H9 (cell line): ENCODE results near the gene COX6B2. TPM values are rescaled to one million over a fixed set of nuclear protein-coding genes. Genes with fewer than 3 reads are reported as not detected.
A peak's percentile ranks its signal among the peaks of the same experiment; 100 is the strongest.

ENCODE experiments used
- DNase-seq: peaks from one replicate; pipeline ENCODE4 v3.0.0-alpha.2; 2017
- H2AFZ ChIP-seq: one replicate; pipeline ENCODE4 v1.6.1; 2013; ENCODE audit warnings: mild to moderate bottlenecking, low read length, control low read depth, moderate library complexity
- H2AK5ac ChIP-seq: 2 replicates; pipeline ENCODE4 v1.6.1; 2013; ENCODE audit warnings: low read length, control low read depth, mixed read lengths; ENCODE audit not compliant: insufficient read length
- H2BK120ac ChIP-seq: one replicate; pipeline ENCODE4 v1.6.1; 2013; ENCODE audit warnings: low read depth, mild to moderate bottlenecking, low read length, control low read depth, inconsistent platforms; ENCODE audit not compliant: poor library complexity, severe bottlenecking
- H2BK12ac ChIP-seq: 2 replicates; pipeline ENCODE4 v1.6.1; 2013; ENCODE audit warnings: low read length, control low read depth, mixed read lengths, low read depth; ENCODE audit not compliant: insufficient read length
- H2BK15ac ChIP-seq: 2 replicates; pipeline ENCODE4 v1.6.1; 2013; ENCODE audit warnings: low read depth, low read length, control low read depth
- H2BK20ac ChIP-seq: one replicate; pipeline ENCODE4 v1.6.1; 2013; ENCODE audit warnings: low read depth, mild to moderate bottlenecking, low read length, control low read depth, inconsistent platforms; ENCODE audit not compliant: poor library complexity, severe bottlenecking
- H2BK5ac ChIP-seq: 2 replicates; pipeline ENCODE4 v1.6.1; 2013; ENCODE audit warnings: low read length, control low read depth, mixed read lengths; ENCODE audit not compliant: insufficient read length
- H3K14ac ChIP-seq: 2 replicates; pipeline ENCODE4 v1.6.1; 2013; ENCODE audit warnings: low read length, control low read depth; ENCODE audit not compliant: insufficient read depth
- H3K18ac ChIP-seq: 2 replicates; pipeline ENCODE4 v1.6.1; 2013; ENCODE audit warnings: low read depth, mild to moderate bottlenecking, mixed read lengths, low read length, control low read depth; ENCODE audit not compliant: insufficient read length
- H3K23ac ChIP-seq: 2 replicates; pipeline ENCODE4 v1.6.1; 2013; ENCODE audit warnings: low read length, control low read depth, mixed read lengths, low read depth; ENCODE audit not compliant: insufficient read length
- H3K23me2 ChIP-seq: 2 replicates; pipeline ENCODE4 v1.6.1; 2013; ENCODE audit warnings: low read depth, mild to moderate bottlenecking, mixed read lengths, low read length, control low read depth; ENCODE audit not compliant: insufficient read length, poor library complexity, severe bottlenecking
- H3K27ac ChIP-seq: 2 replicates; pipeline ENCODE4 v1.5.1; 2013; ENCODE audit warnings: low read length, control low read depth, mixed read lengths, low read depth; ENCODE audit not compliant: insufficient read length
- H3K27me3 ChIP-seq: 2 replicates; pipeline ENCODE4 v1.6.1; 2013; ENCODE audit warnings: low read length, control low read depth, inconsistent platforms; ENCODE audit not compliant: insufficient read depth
- H3K4ac ChIP-seq: 2 replicates; pipeline ENCODE4 v1.6.1; 2013; ENCODE audit warnings: low read depth, mild to moderate bottlenecking, control low read depth, inconsistent platforms, low read length, moderate library complexity
- H3K4me1 ChIP-seq: 2 replicates; pipeline ENCODE4 v1.6.1; 2013; ENCODE audit warnings: low read length, control low read depth, inconsistent platforms; ENCODE audit not compliant: insufficient read depth
- H3K4me2 ChIP-seq: 2 replicates; pipeline ENCODE4 v1.6.1; 2013; ENCODE audit warnings: low read length, control low read depth, mixed read lengths; ENCODE audit not compliant: insufficient read length, insufficient read depth
- H3K56ac ChIP-seq: 2 replicates; pipeline ENCODE4 v1.6.1; 2013; ENCODE audit warnings: low read depth, mild to moderate bottlenecking, mixed read lengths, low read length, control low read depth; ENCODE audit not compliant: insufficient read length
- H3K79me1 ChIP-seq: 2 replicates; pipeline ENCODE4 v1.6.1; 2013; ENCODE audit warnings: low read depth, mild to moderate bottlenecking, moderate library complexity, low read length, control low read depth, inconsistent platforms; ENCODE audit not compliant: insufficient read depth, poor library complexity, severe bottlenecking
- H3K79me2 ChIP-seq: 2 replicates; pipeline ENCODE4 v1.6.1; 2013; ENCODE audit warnings: low read length, control low read depth, inconsistent platforms; ENCODE audit not compliant: insufficient read depth
- H3K9ac ChIP-seq: 2 replicates; pipeline ENCODE4 v1.6.1; 2013; ENCODE audit warnings: low read length, control low read depth, mixed read lengths; ENCODE audit not compliant: insufficient read length; ENCODE audit errors: extremely low read depth
- H3K9me3 ChIP-seq: one replicate; pipeline ENCODE4 v1.6.1; 2013; ENCODE audit warnings: low read depth, low read length, inconsistent platforms; ENCODE audit not compliant: control insufficient read depth
- H3T11ph ChIP-seq: one replicate; pipeline ENCODE4 v1.6.1; 2013; ENCODE audit warnings: mild to moderate bottlenecking, low read length, control low read depth, inconsistent platforms
- H4K20me1 ChIP-seq: one replicate; pipeline ENCODE4 v1.6.1; 2013; ENCODE audit not compliant: control insufficient read depth, insufficient read length, insufficient read depth
- H4K5ac ChIP-seq: 2 replicates; pipeline ENCODE4 v1.6.1; 2013; ENCODE audit warnings: low read depth, mild to moderate bottlenecking, mixed read lengths, low read length, control low read depth; ENCODE audit not compliant: insufficient read length
- H4K8ac ChIP-seq: replicated peaks from 2 replicates; pipeline ENCODE4 v1.6.1; 2013; ENCODE audit warnings: low read length, control low read depth, mixed read lengths, low read depth; ENCODE audit not compliant: insufficient read length
- H4K91ac ChIP-seq: 2 replicates; pipeline ENCODE4 v1.6.1; 2013; ENCODE audit warnings: low read depth, mild to moderate bottlenecking, moderate library complexity, mixed read lengths, low read length, control low read depth; ENCODE audit not compliant: insufficient read length
- H3K27ac Mint-ChIP-seq, 3 experiments: 2 replicates in 2 of 3; 3 replicates in 1 of 3; pipeline ENCODE4 v1.8.0; 2020 to 2021; ENCODE audit warnings: mixed read lengths in 3 of 3, mild to moderate bottlenecking in 1 of 3, moderate library complexity in 1 of 3
- H3K27me3 Mint-ChIP-seq: 2 replicates; pipeline ENCODE4 v1.8.0; 2021; ENCODE audit warnings: low read depth, mild to moderate bottlenecking, moderate library complexity, mixed read lengths
- H3K36me3 Mint-ChIP-seq, 3 experiments: 2 replicates in 2 of 3; 3 replicates in 1 of 3; pipeline ENCODE4 v1.8.0; 2020 to 2021; ENCODE audit warnings: low read depth in 3 of 3, mixed read lengths in 3 of 3; ENCODE audit not compliant: insufficient read depth in 1 of 3
- H3K4me1 Mint-ChIP-seq, 2 experiments: 2 replicates each; pipeline ENCODE4 v1.8.0; 2020; ENCODE audit warnings: mixed read lengths in 2 of 2
- H3K4me3 Mint-ChIP-seq, 2 experiments: 2 replicates in 1 of 2; 3 replicates in 1 of 2; pipeline ENCODE4 v1.8.0; 2020 to 2021; ENCODE audit warnings: mild to moderate bottlenecking in 2 of 2, mixed read lengths in 2 of 2, moderate library complexity in 1 of 2
- H3K9me3 Mint-ChIP-seq, 2 experiments: 2 replicates in 1 of 2; 3 replicates in 1 of 2; pipeline ENCODE4 v1.8.0; 2020; ENCODE audit warnings: mild to moderate bottlenecking in 2 of 2, mixed read lengths in 2 of 2, moderate library complexity in 1 of 2
- WGBS: extraction: QIAGEN DNeasy Blood & Tissue Kit; methylation state at CpG from one replicate; pipeline ENCODE4 v1.1.7; 2013; ENCODE audit warnings: missing lambda C conversion rate, low lambda C conversion rate, mixed read lengths; ENCODE audit not compliant: insufficient read length; ENCODE audit errors: extremely low coverage; 5-methylcytosine and 5-hydroxymethylcytosine counted together
- total RNA-seq: library from RNA; stranded (reverse); gene quantifications from 2 replicates; pipeline ENCODE4 v1.2.1, GENCODE V29; 2021
- TF ChIP-seq, protein P1 (sequence below): fragments of 200-600 bp; sonication (generic); conservative IDR thresholded peaks from 3 replicates; pipeline ENCODE4 v1.8.0; 2021; ENCODE audit warnings: antibody characterized with exemption, mild to moderate bottlenecking

The COX6B2 gene
- total RNA-seq, 1 experiment from 2014 or later: 4.0 TPM

- H3K4me3 Mint-ChIP-seq: peak overlapping the region in 1 of 2 experiments; percentile 48; a peak in 2 of 5 replicates
- H4K91ac ChIP-seq: no peak overlapping the region
- no peak overlapping the region for H3K4me2 ChIP-seq
- no peak overlapping the region for H4K8ac ChIP-seq
- H4K5ac ChIP-seq: no peak overlapping the region
- no peak overlapping the region for H3K27ac Mint-ChIP-seq
- no peak overlapping the region for H3K23ac ChIP-seq
- no peak overlapping the region for H2AK5ac ChIP-seq
- H3K4me1 ChIP-seq: no peaks in the 10 kb centered on the region
- H3K4ac ChIP-seq: no peak overlapping the region
- no peak overlapping the region for H2BK12ac ChIP-seq
- H3K9me3 ChIP-seq: no peaks in the 10 kb centered on the region
- H4K20me1 ChIP-seq: no peaks in the 10 kb centered on the region
- H3K27ac ChIP-seq: no peak overlapping the region
- H3K36me3 Mint-ChIP-seq: peaks cover 0 to 6% (median 0%) of the 10 kb centered on the region in 3 experiments; a peak in 1 of 7 replicates
- H3K9me3 Mint-ChIP-seq: peaks cover 0 to 5% of the 10 kb centered on the region in 2 experiments; a peak in 2 of 5 replicates
- H3K79me2 ChIP-seq: no peaks in the 10 kb centered on the region
- no peak overlapping the region for H3K14ac ChIP-seq
- DNase-seq: no peak
- peaks cover 10% of the 10 kb centered on the region for H3K23me2 ChIP-seq
- TF ChIP-seq, protein P1, sequence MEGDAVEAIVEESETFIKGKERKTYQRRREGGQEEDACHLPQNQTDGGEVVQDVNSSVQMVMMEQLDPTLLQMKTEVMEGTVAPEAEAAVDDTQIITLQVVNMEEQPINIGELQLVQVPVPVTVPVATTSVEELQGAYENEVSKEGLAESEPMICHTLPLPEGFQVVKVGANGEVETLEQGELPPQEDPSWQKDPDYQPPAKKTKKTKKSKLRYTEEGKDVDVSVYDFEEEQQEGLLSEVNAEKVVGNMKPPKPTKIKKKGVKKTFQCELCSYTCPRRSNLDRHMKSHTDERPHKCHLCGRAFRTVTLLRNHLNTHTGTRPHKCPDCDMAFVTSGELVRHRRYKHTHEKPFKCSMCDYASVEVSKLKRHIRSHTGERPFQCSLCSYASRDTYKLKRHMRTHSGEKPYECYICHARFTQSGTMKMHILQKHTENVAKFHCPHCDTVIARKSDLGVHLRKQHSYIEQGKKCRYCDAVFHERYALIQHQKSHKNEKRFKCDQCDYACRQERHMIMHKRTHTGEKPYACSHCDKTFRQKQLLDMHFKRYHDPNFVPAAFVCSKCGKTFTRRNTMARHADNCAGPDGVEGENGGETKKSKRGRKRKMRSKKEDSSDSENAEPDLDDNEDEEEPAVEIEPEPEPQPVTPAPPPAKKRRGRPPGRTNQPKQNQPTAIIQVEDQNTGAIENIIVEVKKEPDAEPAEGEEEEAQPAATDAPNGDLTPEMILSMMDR: no peak
- no peak overlapping the region for H2BK120ac ChIP-seq
- peaks cover 20 to 31% of the 10 kb centered on the region in 2 experiments for H3K4me1 Mint-ChIP-seq
- H3K9ac ChIP-seq: no peak overlapping the region
- H2BK15ac ChIP-seq: no peak overlapping the region
- H3K27me3 ChIP-seq: peaks cover 5% of the 10 kb centered on the region
- no peak overlapping the region for H3T11ph ChIP-seq
- no CpG with 5 or more reads among the region's 3 CpGs for WGBS
- H3K79me1 ChIP-seq: no peaks in the 10 kb centered on the region
- no peak overlapping the region for H3K56ac ChIP-seq
- no peak overlapping the region for H2BK20ac ChIP-seq
- H3K27me3 Mint-ChIP-seq: peaks cover 66% of the 10 kb centered on the region
- H2BK5ac ChIP-seq: no peak overlapping the region
- H3K18ac ChIP-seq: no peak overlapping the region
- H2AFZ ChIP-seq: no peak overlapping the region
Observed at GRCh38 chr19:55366790-55367189, 12.3 kb upstream of the COX6B2 start.
